ENCODE data around the gene POMT2.

POMT2 gene

GRCh38 chr14:77272261-77272660, 48.4 kb downstream of the POMT2 start:
- Histone ChIP-seq H3K4me1 (ENCODE audit: control insufficient read depth in 2 of 2, insufficient read depth in 2 of 2, low read length in 2 of 2) (no peaks in the 10 kb centered on the region), H3K4me3 (ENCODE audit: low read length in 2 of 2) (no peak overlapping the region), H3K9me3 (ENCODE audit: control insufficient read depth in 2 of 2, low read length in 2 of 2) (peaks cover 0 to 4% of the 10 kb centered on the region in 2 donors), H3K27ac (ENCODE audit: low read depth in 2 of 2, low read length in 2 of 2) (no peak overlapping the region), H3K27me3 (ENCODE audit: control insufficient read depth in 2 of 2, insufficient read depth in 2 of 2, low read length in 2 of 2) (peaks cover 8 to 16% of the 10 kb centered on the region in 2 donors), H3K9ac (ENCODE audit: low read depth in 1 of 2, low read length in 2 of 2) (no peak overlapping the region), H3K36me3 (ENCODE audit: control insufficient read depth in 2 of 2, insufficient read depth in 2 of 2, low read length in 2 of 2) (no peaks in the 10 kb centered on the region)

- Histone ChIP-seq H3K27me3 (ENCODE audit: control insufficient read depth in 2 of 2, insufficient read depth in 2 of 2, low read length in 2 of 2) (peaks cover 10 to 16% of the 10 kb centered on the region in 2 donors), H3K4me1 (ENCODE audit: control insufficient read depth in 2 of 2, insufficient read depth in 2 of 2, low read length in 2 of 2) (no peaks in the 10 kb centered on the region), H3K36me3 (ENCODE audit: control insufficient read depth in 2 of 2, insufficient read depth in 2 of 2, low read length in 2 of 2) (no peaks in the 10 kb centered on the region), H3K9ac (ENCODE audit: low read depth in 1 of 2, low read length in 2 of 2) (no peak within 1 kb of the TSS), H3K27ac (ENCODE audit: low read depth in 2 of 2, low read length in 2 of 2) (no peak within 1 kb of the TSS), H3K9me3 (ENCODE audit: control insufficient read depth in 2 of 2, low read length in 2 of 2) (peaks cover 0 to 4% of the 10 kb centered on the region in 2 donors), H3K4me3 (ENCODE audit: low read length in 2 of 2) (no peak within 1 kb of the TSS)
These were observed 49.5 kb downstream of the POMT2 start, which contains the start of gene NGB for GRCh38 chr14:77271113-77271710. NGB (minus strand) TSS chr14:77271206; CDS start chr14:77270937, 269 bp downstream.

GRCh38 chr14:77270361-77271112, 50.1 kb downstream of the POMT2 start:
- no peak overlapping the region for H3K9ac ChIP-seq (ENCODE audit: low read depth in 1 of 2, low read length in 2 of 2)
- peaks cover 10 to 16% of the 10 kb centered on the region in 2 donors for H3K27me3 ChIP-seq (ENCODE audit: control insufficient read depth in 2 of 2, insufficient read depth in 2 of 2, low read length in 2 of 2)
- H3K9me3 ChIP-seq (ENCODE audit: control insufficient read depth in 2 of 2, low read length in 2 of 2) = peaks cover 0 to 4% of the 10 kb centered on the region in 2 donors
- no peak overlapping the region for H3K4me3 ChIP-seq (ENCODE audit: low read length in 2 of 2)
- H3K4me1 ChIP-seq (ENCODE audit: control insufficient read depth in 2 of 2, insufficient read depth in 2 of 2, low read length in 2 of 2) = no peaks in the 10 kb centered on the region
- H3K36me3 ChIP-seq (ENCODE audit: control insufficient read depth in 2 of 2, insufficient read depth in 2 of 2, low read length in 2 of 2) = no peaks in the 10 kb centered on the region
- H3K27ac ChIP-seq (ENCODE audit: low read depth in 2 of 2, low read length in 2 of 2) = no peak overlapping the region

- Histone ChIP-seq H3K4me3 (ENCODE audit: low read length in 2 of 2) (no peak overlapping the region), H3K9me3 (ENCODE audit: control insufficient read depth in 2 of 2, low read length in 2 of 2) (peaks cover 0 to 4% of the 10 kb centered on the region in 2 donors), H3K27ac (ENCODE audit: low read depth in 2 of 2, low read length in 2 of 2) (no peak overlapping the region), H3K9ac (ENCODE audit: low read depth in 1 of 2, low read length in 2 of 2) (no peak overlapping the region), H3K4me1 (ENCODE audit: control insufficient read depth in 2 of 2, insufficient read depth in 2 of 2, low read length in 2 of 2) (no peaks in the 10 kb centered on the region), H3K27me3 (ENCODE audit: control insufficient read depth in 2 of 2, insufficient read depth in 2 of 2, low read length in 2 of 2) (peaks cover 10 to 16% of the 10 kb centered on the region in 2 donors), H3K36me3 (ENCODE audit: control insufficient read depth in 2 of 2, insufficient read depth in 2 of 2, low read length in 2 of 2) (no peaks in the 10 kb centered on the region)
These were observed 51.6 kb downstream of the POMT2 start for GRCh38 chr14:77268989-77269600.

- Histone ChIP-seq H3K4me3 (ENCODE audit: low read length in 2 of 2) (no peak overlapping the region), H3K36me3 (ENCODE audit: control insufficient read depth in 2 of 2, insufficient read depth in 2 of 2, low read length in 2 of 2) (no peaks in the 10 kb centered on the region), H3K9me3 (ENCODE audit: control insufficient read depth in 2 of 2, low read length in 2 of 2) (peaks cover 0 to 4% of the 10 kb centered on the region in 2 donors), H3K27ac (ENCODE audit: low read depth in 2 of 2, low read length in 2 of 2) (no peak overlapping the region), H3K4me1 (ENCODE audit: control insufficient read depth in 2 of 2, insufficient read depth in 2 of 2, low read length in 2 of 2) (no peaks in the 10 kb centered on the region), H3K9ac (ENCODE audit: low read depth in 1 of 2, low read length in 2 of 2) (no peak overlapping the region), H3K27me3 (ENCODE audit: control insufficient read depth in 2 of 2, insufficient read depth in 2 of 2, low read length in 2 of 2) (peaks cover 10 to 16% of the 10 kb centered on the region in 2 donors)
These were observed 52.6 kb downstream of the POMT2 start for GRCh38 chr14:77267937-77268699.

GRCh38 chr14:77266336-77266735, 54.3 kb downstream of the POMT2 start:
- H3K36me3 ChIP-seq (ENCODE audit: control insufficient read depth in 2 of 2, insufficient read depth in 2 of 2, low read length in 2 of 2) = no peaks in the 10 kb centered on the region
- no peak overlapping the region for H3K9ac ChIP-seq (ENCODE audit: low read depth in 1 of 2, low read length in 2 of 2)
- H3K9me3 ChIP-seq (ENCODE audit: control insufficient read depth in 2 of 2, low read length in 2 of 2) = peaks cover 0 to 4% of the 10 kb centered on the region in 2 donors
- no peak overlapping the region for H3K27ac ChIP-seq (ENCODE audit: low read depth in 2 of 2, low read length in 2 of 2)
- no peak overlapping the region for H3K4me3 ChIP-seq (ENCODE audit: low read length in 2 of 2)
- H3K4me1 ChIP-seq (ENCODE audit: control insufficient read depth in 2 of 2, insufficient read depth in 2 of 2, low read length in 2 of 2) = no peaks in the 10 kb centered on the region
- H3K27me3 ChIP-seq (ENCODE audit: control insufficient read depth in 2 of 2, insufficient read depth in 2 of 2, low read length in 2 of 2) = peaks cover 10 to 16% of the 10 kb centered on the region in 2 donors

- H3K4me1 ChIP-seq (ENCODE audit: control insufficient read depth in 2 of 2, insufficient read depth in 2 of 2, low read length in 2 of 2) = no peaks in the 10 kb centered on the region
- H3K4me3 ChIP-seq (ENCODE audit: low read length in 2 of 2) = no peak overlapping the region
- peaks cover 0 to 4% of the 10 kb centered on the region in 2 donors for H3K9me3 ChIP-seq (ENCODE audit: control insufficient read depth in 2 of 2, low read length in 2 of 2)
- H3K27ac ChIP-seq (ENCODE audit: low read depth in 2 of 2, low read length in 2 of 2) = no peak overlapping the region
- H3K36me3 ChIP-seq (ENCODE audit: control insufficient read depth in 2 of 2, insufficient read depth in 2 of 2, low read length in 2 of 2) = no peaks in the 10 kb centered on the region
- H3K27me3 ChIP-seq (ENCODE audit: control insufficient read depth in 2 of 2, insufficient read depth in 2 of 2, low read length in 2 of 2) = peaks cover 10 to 13% of the 10 kb centered on the region in 2 donors
- H3K9ac ChIP-seq (ENCODE audit: low read depth in 1 of 2, low read length in 2 of 2) = no peak overlapping the region
These were observed 54.9 kb downstream of the POMT2 start for GRCh38 chr14:77265561-77266335.

GRCh38 chr14:77265187-77265515, 55.5 kb downstream of the POMT2 start:
- Histone ChIP-seq H3K27me3 (ENCODE audit: control insufficient read depth in 2 of 2, insufficient read depth in 2 of 2, low read length in 2 of 2) (peaks cover 10 to 13% of the 10 kb centered on the region in 2 donors), H3K36me3 (ENCODE audit: control insufficient read depth in 2 of 2, insufficient read depth in 2 of 2, low read length in 2 of 2) (no peaks in the 10 kb centered on the region), H3K27ac (ENCODE audit: low read depth in 2 of 2, low read length in 2 of 2) (no peak overlapping the region), H3K9me3 (ENCODE audit: control insufficient read depth in 2 of 2, low read length in 2 of 2) (peaks cover 0 to 4% of the 10 kb centered on the region in 2 donors), H3K9ac (ENCODE audit: low read depth in 1 of 2, low read length in 2 of 2) (no peak overlapping the region), H3K4me1 (ENCODE audit: control insufficient read depth in 2 of 2, insufficient read depth in 2 of 2, low read length in 2 of 2) (no peaks in the 10 kb centered on the region), H3K4me3 (ENCODE audit: low read length in 2 of 2) (no peak overlapping the region)

- Histone ChIP-seq H3K4me3 (ENCODE audit: low read length in 2 of 2) (no peak overlapping the region), H3K27me3 (ENCODE audit: control insufficient read depth in 2 of 2, insufficient read depth in 2 of 2, low read length in 2 of 2) (peaks cover 7 to 13% of the 10 kb centered on the region in 2 donors), H3K4me1 (ENCODE audit: control insufficient read depth in 2 of 2, insufficient read depth in 2 of 2, low read length in 2 of 2) (no peaks in the 10 kb centered on the region), H3K9me3 (ENCODE audit: control insufficient read depth in 2 of 2, low read length in 2 of 2) (peaks cover 0 to 4% of the 10 kb centered on the region in 2 donors), H3K9ac (ENCODE audit: low read depth in 1 of 2, low read length in 2 of 2) (no peak overlapping the region), H3K27ac (ENCODE audit: low read depth in 2 of 2, low read length in 2 of 2) (no peak overlapping the region), H3K36me3 (ENCODE audit: control insufficient read depth in 2 of 2, insufficient read depth in 2 of 2, low read length in 2 of 2) (no peaks in the 10 kb centered on the region)
These were observed 56.1 kb downstream of the POMT2 start for GRCh38 chr14:77264466-77265186.

Measured in mucosa of rectum (tissue), 2 donors.